AG04450 (cell line): ENCODE measurements around the gene PTPRG. TPM values are rescaled to one million over a fixed set of nuclear protein-coding genes. Genes with fewer than 3 reads are reported as not detected.

Experiments used
- CTCF ChIA-PET: fragments of 300-600, 350-600 bp; formaldehyde crosslinking; extraction: SDS; loops from one replicate; lab custom pipeline; 2022; ENCODE audit warnings: antibody characterized with exemption, inconsistent platforms; lab: Charles Lee
- POLR2A ChIA-PET: fragments of 350-600 bp; formaldehyde crosslinking; extraction: SDS; loops from one replicate; lab custom pipeline; 2021; ENCODE audit warnings: antibody characterized with exemption, inconsistent platforms; lab: Yijun Ruan, JAX
- DNase-seq: peaks from one replicate; pipeline ENCODE4 v3.0.0-alpha.2; 2011; ENCODE audit warnings: low read depth, low spot score
- H3K27ac ChIP-seq: one replicate; pipeline ENCODE4 v1.5.1; 2012; ENCODE audit warnings: low read depth, low read length, control low read depth
- H3K27me3 ChIP-seq: one replicate; pipeline ENCODE4 v1.6.0; 2012; ENCODE audit warnings: low read length; ENCODE audit not compliant: control insufficient read depth, insufficient read depth
- H3K4me3 ChIP-seq: 2 replicates; pipeline ENCODE4 v1.5.1; 2011; ENCODE audit warnings: mild to moderate bottlenecking, low read depth, low read length, control low read depth
- H3K9me3 ChIP-seq: 2 replicates; pipeline ENCODE4 v1.5.1; 2012; ENCODE audit warnings: low read length; ENCODE audit not compliant: control insufficient read depth, insufficient read depth
- polyA plus RNA-seq: library from polyadenylated mRNA; depleted of rRNA; stranded (reverse); fragments of >200 nt; gene quantifications from 2 replicates; pipeline ENCODE4 v1.2.3, GENCODE V29; 2011
- TF ChIP-seq, protein P1 (sequence below): IDR thresholded peaks from 2 replicates; pipeline ENCODE4 v1.5.1; 2011; ENCODE audit warnings: low read depth, low read length, control low read depth, inconsistent platforms

Gene PTPRG
- polyA plus RNA-seq, 1 experiment, result 26.5 TPM

DNA sequence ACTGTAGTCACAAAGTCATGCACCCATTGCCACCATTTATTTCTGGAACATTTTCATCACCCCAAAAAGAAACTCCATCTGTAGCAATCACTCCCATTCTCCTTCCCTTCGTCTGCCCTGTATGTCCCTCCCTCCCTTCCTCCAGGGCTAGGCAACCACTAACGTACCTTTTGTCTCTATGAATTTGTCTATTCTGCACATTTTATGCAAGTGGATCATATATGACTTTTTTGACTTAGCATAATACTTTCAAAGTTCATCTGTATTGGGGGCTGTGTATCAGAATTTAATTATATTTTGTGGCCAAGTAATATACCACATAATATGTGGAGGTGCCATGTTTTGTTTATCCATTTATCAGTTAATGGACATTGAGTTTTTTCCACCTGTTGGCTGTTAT is 610.4 kb downstream of the PTPRG start:
- ChIA-PET POLR2A (no interaction called here), CTCF (interaction anchor here (2.6 kb wide), 1 partner anchor 16 kb away, joined by 9 read pairs; no protein-coding TSS in a partner anchor)
- Histone ChIP-seq H3K9me3 (no peaks in the 10 kb centered on the region; the same call in 1 of the 2 replicates), H3K27ac (no peak overlapping the region), H3K27me3 (no peaks in the 10 kb centered on the region), H3K4me3 (no peak overlapping the region)
- TF ChIP-seq, protein P1, sequence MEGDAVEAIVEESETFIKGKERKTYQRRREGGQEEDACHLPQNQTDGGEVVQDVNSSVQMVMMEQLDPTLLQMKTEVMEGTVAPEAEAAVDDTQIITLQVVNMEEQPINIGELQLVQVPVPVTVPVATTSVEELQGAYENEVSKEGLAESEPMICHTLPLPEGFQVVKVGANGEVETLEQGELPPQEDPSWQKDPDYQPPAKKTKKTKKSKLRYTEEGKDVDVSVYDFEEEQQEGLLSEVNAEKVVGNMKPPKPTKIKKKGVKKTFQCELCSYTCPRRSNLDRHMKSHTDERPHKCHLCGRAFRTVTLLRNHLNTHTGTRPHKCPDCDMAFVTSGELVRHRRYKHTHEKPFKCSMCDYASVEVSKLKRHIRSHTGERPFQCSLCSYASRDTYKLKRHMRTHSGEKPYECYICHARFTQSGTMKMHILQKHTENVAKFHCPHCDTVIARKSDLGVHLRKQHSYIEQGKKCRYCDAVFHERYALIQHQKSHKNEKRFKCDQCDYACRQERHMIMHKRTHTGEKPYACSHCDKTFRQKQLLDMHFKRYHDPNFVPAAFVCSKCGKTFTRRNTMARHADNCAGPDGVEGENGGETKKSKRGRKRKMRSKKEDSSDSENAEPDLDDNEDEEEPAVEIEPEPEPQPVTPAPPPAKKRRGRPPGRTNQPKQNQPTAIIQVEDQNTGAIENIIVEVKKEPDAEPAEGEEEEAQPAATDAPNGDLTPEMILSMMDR, result no peak
- DNase-seq, result no peak

- POLR2A ChIA-PET, result no interaction called here
- TF ChIP-seq, protein P1, result no peak
These were observed 610.8 kb downstream of the PTPRG start for GRCh38 chr3:62172199-62172598.

GRCh38 chr3:62173939-62174515 is 612.7 kb downstream of the PTPRG start:
- no peak overlapping the region for H3K27ac ChIP-seq
- ChIA-PET POLR2A (no interaction called here), CTCF (interaction anchor here (0.5 to 3.3 kb wide), 3 partner anchors 15 to 316 kb away, joined by 3 to 14 read pairs (median 3); no protein-coding TSS in a partner anchor)
- no peak for DNase-seq
- TF ChIP-seq, protein P1, result no peak
- H3K9me3 ChIP-seq, result no peaks in the 10 kb centered on the region; the same call in 1 of the 2 replicates
- no peaks in the 10 kb centered on the region for H3K27me3 ChIP-seq
- H3K4me3 ChIP-seq, result no peak overlapping the region

More at GRCh38 chr3:62172199-62172598, 610.8 kb downstream of the PTPRG start:
- H3K27ac ChIP-seq, result no peak overlapping the region
- no peaks in the 10 kb centered on the region for H3K27me3 ChIP-seq
- CTCF ChIA-PET, result interaction anchor here (3.3 kb wide), 1 partner anchor 17 kb away, joined by 14 read pairs; no protein-coding TSS in a partner anchor
- no peak for DNase-seq
- no peak overlapping the region for H3K4me3 ChIP-seq
- H3K9me3 ChIP-seq, result no peaks in the 10 kb centered on the region; the same call in 1 of the 2 replicates

DNA sequence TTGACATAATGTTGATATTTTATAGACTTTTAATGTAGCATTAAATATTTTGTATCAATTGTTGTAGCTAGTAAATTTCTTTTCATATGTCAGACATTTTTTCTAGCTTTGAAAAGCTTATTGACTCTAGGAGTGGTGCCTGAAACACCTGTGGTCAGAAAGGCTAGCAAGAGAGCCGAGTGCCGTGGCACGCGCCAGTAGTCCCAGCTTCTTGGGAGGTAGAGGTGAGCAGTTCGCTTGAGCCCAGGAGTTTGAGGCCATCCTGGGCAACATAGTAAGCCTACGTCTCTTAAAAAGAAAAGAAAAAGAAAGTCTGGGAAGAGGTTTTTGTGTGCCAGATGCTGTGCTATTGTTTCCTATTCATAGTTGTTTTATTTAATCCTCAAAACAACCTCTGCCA is 613.8 kb downstream of the PTPRG start:
- ChIA-PET POLR2A (no interaction called here), CTCF (interaction anchor here (0.9 to 3.3 kb wide), 2 partner anchors 14 to 26 kb away, joined by 3 to 14 read pairs; no protein-coding TSS in a partner anchor)
- Histone ChIP-seq H3K27me3 (no peaks in the 10 kb centered on the region), H3K9me3 (no peaks in the 10 kb centered on the region; the same call in 1 of the 2 replicates), H3K4me3 (no peak overlapping the region), H3K27ac (no peak overlapping the region)
- TF ChIP-seq, protein P1, result no peak
- DNase-seq, result no peak

DNA sequence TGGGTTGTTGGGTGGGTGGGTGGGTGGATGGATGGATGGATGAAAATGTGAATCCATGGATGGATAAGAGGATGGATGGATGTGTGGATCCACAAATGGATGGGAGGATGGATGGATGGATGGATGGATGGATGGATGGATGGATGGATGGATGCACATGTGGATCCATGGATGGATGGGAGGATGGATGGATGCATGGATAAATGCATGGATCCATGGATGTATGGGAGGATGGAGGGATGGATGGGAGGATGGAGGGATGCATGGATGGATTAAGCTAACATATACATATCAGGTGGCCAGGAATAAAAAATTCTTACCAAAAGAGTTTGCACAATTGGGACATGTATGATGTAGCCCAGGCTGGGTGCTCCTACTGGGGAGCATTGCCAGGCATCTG is 616.7 kb downstream of the PTPRG start:
- ChIA-PET POLR2A (no interaction called here), CTCF (interaction anchor here (1.2 to 2.1 kb wide), 2 partner anchors 9 to 11 kb away, joined by 5 to 11 read pairs; no protein-coding TSS in a partner anchor)

More for the DNA sequence above, 616.7 kb downstream of the PTPRG start:
- Histone ChIP-seq H3K27me3 (no peaks in the 10 kb centered on the region), H3K9me3 (no peaks in the 10 kb centered on the region), H3K27ac (no peak overlapping the region), H3K4me3 (no peak overlapping the region)
- TF ChIP-seq, protein P1, result no peak
- no peak for DNase-seq
